ENCODE data around the gene QKI.

DNA sequence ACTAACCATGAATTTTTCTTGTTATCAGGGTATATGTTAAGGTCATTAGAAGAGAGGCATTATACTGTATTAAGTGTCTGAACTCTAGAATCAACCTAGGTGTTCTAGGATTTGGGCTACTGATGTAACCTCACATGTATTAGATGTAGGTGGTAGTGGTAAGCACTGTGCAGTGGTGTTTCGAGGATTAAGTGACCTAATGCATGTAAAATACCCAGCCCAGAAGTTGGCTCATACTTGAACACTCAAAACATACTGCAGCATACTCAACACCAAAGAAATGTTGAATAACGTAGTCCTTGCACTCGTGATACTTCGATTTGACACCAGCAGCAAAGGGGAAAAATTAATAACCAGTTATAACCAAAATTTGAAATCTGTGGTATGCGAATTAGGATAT is 48.7 kb downstream of the QKI start:
- TF ChIP-seq SUZ12 (IDR thresholded peaks at IDR 0.05; ENCODE audit: unreplicated experiment) (no peak), CEBPB (IDR thresholded peaks at IDR 0.05; ENCODE audit: borderline replicate concordance in 1 of 2, low read depth in 2 of 2, low read length in 2 of 2) (no peak), NFYA (IDR thresholded peaks at IDR 0.05; ENCODE audit: borderline replicate concordance, low read depth, low read length) (no peak), GABPA (IDR thresholded peaks at IDR 0.05; ENCODE audit: low read depth) (no peak), EP300 (IDR thresholded peaks at IDR 0.05; ENCODE audit: borderline replicate concordance in 1 of 2, control insufficient read depth in 1 of 2, low read depth in 2 of 2, low read length in 2 of 2) (no peak), POLR2AphosphoS5 (IDR thresholded peaks at IDR 0.05; ENCODE audit: low read length) (no peak), CHD2 (IDR thresholded peaks at IDR 0.05; ENCODE audit: borderline replicate concordance, low read depth, low read length) (no peak), NR2C2 (IDR thresholded peaks at IDR 0.05; ENCODE audit: borderline replicate concordance, control insufficient read depth, insufficient read length, low read depth) (no peak), SMC3 (IDR thresholded peaks at IDR 0.05; ENCODE audit: borderline replicate concordance, low read length) (no peak), POLR2AphosphoS2 (IDR thresholded peaks at IDR 0.05; ENCODE audit: low read depth, low read length) (no peak), FOXK2 (IDR thresholded peaks at IDR 0.05) (no peak)
- TF ChIP-seq, protein P1, sequence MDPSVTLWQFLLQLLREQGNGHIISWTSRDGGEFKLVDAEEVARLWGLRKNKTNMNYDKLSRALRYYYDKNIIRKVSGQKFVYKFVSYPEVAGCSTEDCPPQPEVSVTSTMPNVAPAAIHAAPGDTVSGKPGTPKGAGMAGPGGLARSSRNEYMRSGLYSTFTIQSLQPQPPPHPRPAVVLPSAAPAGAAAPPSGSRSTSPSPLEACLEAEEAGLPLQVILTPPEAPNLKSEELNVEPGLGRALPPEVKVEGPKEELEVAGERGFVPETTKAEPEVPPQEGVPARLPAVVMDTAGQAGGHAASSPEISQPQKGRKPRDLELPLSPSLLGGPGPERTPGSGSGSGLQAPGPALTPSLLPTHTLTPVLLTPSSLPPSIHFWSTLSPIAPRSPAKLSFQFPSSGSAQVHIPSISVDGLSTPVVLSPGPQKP (IDR thresholded peaks at IDR 0.05; ENCODE audit: low read depth, low read length), result no peak
- TF ChIP-seq, protein P2, sequence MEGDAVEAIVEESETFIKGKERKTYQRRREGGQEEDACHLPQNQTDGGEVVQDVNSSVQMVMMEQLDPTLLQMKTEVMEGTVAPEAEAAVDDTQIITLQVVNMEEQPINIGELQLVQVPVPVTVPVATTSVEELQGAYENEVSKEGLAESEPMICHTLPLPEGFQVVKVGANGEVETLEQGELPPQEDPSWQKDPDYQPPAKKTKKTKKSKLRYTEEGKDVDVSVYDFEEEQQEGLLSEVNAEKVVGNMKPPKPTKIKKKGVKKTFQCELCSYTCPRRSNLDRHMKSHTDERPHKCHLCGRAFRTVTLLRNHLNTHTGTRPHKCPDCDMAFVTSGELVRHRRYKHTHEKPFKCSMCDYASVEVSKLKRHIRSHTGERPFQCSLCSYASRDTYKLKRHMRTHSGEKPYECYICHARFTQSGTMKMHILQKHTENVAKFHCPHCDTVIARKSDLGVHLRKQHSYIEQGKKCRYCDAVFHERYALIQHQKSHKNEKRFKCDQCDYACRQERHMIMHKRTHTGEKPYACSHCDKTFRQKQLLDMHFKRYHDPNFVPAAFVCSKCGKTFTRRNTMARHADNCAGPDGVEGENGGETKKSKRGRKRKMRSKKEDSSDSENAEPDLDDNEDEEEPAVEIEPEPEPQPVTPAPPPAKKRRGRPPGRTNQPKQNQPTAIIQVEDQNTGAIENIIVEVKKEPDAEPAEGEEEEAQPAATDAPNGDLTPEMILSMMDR (IDR thresholded peaks at IDR 0.05 in 2 of 3, conservative IDR thresholded peaks at IDR 0.05 in 1 of 3; ENCODE audit: control insufficient read depth in 2 of 3, extremely low read depth in 1 of 3, insufficient read depth in 1 of 3, low read depth in 3 of 3, low read length in 3 of 3), result no peak
